GM12873 (cell line): ENCODE measurements around the gene OVCA2.
A peak's percentile ranks its signal among the peaks of the same experiment; 100 is the strongest.

ENCODE experiments used
- TF ChIP-seq, protein P1 (sequence below): IDR thresholded peaks from 2 replicates; pipeline ENCODE4 v1.5.1; 2012; ENCODE audit warnings: low read depth, mild to moderate bottlenecking, moderate library complexity, low read length, control low read depth; ENCODE audit not compliant: insufficient read depth; ENCODE audit errors: missing control alignments

The OVCA2 gene

DNA sequence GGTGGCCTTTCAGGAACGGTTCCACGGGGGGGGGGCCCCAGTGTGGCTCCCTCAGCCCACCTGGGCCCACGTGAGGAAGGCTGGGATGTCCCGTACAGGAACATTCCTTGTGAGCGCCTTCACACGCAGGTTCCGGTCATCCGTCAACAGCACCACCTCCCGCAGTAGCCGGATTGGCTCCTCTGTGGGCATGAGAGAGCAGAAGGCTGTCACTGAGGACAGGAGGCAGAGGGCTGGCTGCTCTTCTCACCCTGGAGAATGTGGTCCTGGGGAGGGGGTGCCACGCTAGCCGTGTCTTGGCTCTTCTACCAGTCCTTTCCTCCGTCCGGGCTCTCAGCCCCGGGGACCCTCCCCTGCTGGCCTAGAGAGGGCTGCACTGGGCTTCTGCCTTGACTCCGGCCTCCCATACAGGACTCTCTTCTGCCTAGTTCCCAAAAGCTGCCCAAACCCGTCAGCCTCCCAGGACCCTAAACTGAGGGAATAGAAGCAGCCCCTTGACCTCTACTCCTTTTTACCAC lies 19.7 kb downstream of the OVCA2 start:
- TF ChIP-seq, protein P1, sequence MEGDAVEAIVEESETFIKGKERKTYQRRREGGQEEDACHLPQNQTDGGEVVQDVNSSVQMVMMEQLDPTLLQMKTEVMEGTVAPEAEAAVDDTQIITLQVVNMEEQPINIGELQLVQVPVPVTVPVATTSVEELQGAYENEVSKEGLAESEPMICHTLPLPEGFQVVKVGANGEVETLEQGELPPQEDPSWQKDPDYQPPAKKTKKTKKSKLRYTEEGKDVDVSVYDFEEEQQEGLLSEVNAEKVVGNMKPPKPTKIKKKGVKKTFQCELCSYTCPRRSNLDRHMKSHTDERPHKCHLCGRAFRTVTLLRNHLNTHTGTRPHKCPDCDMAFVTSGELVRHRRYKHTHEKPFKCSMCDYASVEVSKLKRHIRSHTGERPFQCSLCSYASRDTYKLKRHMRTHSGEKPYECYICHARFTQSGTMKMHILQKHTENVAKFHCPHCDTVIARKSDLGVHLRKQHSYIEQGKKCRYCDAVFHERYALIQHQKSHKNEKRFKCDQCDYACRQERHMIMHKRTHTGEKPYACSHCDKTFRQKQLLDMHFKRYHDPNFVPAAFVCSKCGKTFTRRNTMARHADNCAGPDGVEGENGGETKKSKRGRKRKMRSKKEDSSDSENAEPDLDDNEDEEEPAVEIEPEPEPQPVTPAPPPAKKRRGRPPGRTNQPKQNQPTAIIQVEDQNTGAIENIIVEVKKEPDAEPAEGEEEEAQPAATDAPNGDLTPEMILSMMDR, result no peak

DNA sequence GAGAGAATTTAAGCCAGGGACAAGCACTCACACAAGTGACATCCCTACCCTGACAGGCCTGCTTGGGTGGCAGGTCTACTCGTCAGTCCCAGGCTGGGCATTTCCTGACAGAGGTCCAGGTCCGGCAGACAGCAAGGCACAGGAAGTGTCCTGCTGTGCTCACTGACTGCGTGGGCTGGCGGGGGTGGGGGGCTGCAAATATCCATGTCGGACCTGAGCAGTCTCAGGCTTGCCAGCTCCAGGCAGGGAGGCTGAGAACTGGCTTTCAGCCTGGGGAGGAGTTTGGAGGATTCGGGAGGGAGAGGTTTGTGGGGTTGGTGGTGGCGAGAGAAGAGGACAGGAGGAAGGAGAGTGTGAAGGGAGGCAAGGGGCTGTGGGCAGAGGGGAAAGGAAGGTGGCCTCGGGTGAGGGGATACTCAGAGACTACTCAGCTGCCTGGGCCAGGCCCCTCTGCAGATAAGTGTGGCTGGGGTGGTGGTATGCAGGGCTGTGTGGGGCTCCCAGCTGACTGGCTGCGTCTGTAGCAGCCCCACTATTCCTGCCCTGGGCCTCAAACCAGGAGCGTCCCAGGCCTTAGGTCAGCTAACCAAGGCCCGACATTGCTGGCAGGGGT lies 20.9 kb downstream of the OVCA2 start:
- TF ChIP-seq, protein P1, result no peak

DNA sequence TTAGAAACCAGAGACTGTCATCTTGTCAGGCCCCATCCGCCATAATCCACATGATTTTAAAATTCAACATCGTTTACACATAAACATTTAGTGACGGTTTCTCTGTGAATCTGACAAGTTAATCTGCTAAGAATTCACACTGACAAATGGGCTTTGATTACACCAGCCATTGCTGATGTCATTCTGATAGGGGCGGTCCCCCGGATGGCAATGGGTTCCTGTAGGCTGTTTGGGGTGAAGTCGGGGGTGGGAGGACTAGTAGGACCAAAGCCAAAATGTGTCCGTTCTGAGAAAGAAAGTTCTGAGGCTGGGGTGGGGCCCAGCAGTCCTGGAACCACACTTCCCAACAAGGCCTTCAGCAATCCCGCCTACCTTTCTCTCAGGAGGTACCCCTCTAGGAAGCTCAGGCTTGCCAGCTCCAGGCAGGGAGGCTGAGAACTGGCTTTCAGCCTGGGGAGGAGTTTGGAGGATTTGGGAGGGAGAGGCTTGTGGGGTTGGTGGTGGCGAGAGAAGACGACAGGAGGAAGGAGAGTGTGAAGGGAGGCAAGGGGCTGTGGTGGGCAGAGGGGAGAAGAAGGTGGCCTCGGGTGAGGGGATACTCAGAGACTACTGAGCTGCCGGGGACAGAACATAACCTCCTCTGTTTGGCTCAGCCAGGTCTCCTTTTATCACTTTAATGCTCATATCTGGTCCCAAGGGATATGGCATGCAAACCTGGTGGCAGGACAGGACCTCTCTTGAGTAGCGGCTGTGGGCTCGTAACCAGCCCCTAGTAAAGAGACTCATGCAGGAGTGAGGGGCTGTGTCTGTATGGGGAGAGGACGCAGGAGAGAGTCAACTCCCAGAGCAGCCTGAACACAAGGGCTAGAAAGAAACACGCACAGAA lies 21.7 kb downstream of the OVCA2 start:
- TF ChIP-seq, protein P1, result no peak

DNA sequence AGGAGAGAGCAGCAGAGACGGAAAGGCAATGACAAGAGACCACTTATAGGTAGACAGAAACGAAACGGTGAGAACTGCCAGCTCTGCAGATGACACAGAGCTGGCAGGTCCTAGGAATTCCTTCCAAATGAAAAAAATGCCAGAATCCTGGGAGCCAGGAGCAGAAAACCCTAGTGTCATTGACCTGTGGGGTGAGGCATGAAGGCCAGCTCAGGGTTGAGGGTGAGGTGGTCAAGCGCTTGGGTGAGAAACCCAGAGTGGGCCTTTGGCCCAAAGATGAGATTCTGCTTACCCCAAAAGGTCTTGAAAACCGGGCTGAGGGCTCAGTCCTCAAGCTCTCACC lies 22.3 kb downstream of the OVCA2 start:
- TF ChIP-seq, protein P1, result no peak

DNA sequence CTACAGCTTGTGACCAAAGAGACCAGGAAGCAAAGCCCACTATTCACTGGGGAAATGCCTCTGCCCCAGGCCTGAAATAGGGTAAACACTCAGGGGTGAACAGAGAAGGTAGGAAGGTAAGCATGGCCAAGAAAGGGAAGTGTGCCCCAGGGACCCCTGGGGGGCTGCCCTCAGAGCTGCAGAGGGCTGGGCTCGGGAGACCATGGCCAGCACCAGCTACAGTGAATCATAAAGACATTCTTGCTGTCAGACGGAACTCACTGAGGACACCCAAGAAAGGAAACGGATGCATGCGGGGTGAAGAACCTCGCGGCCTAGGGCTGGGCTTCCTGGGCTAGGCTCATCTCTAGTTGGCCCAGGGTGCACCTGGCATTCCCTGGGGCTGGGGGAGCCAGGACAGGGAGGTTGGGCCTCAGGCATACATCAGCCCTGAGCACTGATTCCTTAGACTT lies 22.7 kb downstream of the OVCA2 start:
- TF ChIP-seq, protein P1, result no peak

DNA sequence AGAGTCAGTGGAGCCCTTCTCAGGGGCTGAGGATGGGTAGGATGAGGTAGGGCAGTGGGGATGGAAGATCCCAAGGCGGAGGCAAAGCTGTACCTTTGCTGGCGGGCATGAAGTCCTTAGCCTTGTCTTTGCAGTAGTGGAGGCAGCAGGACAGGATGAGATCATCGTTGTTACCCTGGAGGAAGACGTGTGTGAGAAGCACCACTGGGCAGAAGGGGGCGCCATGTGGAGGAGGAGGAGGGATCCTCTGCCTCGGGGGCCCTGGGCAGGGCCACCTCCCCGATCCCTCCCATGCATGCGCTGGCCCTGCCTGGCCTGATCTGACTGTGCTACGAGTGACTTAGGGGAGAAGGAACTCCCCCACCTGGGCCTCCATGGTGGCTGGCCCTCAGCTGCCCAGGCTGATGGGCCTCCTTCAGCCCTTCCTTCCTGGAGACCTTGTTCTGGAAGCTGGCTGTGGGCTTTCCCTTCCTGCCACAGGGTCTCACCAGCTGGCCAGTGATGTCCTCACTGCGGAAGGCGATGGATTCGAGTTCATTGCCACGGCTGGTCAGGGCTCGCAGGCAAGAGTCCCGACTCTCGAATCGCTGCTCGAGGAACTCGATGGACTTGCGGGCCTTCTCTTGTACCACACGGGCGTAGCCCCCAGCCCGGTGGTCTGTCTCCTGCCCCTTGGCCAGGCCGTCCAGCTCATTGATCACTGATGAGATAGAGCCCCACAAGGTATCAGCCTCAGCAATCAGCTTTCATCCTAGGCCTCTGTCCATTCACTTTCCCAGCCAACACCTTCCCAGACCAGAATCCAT lies 23.4 kb downstream of the OVCA2 start:
- TF ChIP-seq, protein P1, result peak; percentile 70
